Mesothelial cell of epicardium (in vitro differentiated cells): ENCODE measurements around the gene AUTS2. TPM values are rescaled to one million over a fixed set of nuclear protein-coding genes. Genes with fewer than 3 reads are reported as not detected.

ENCODE experiments used
- DNase-seq, 2 experiments: peaks; one replicate each; pipeline ENCODE4 v3.0.0; 2021; ENCODE audit warnings: low spot score in 2 of 2; ENCODE audit not compliant: unreplicated experiment in 2 of 2
- H3K27ac Mint-ChIP-seq: 2 replicates; pipeline ENCODE4 v1.8.0; 2021; ENCODE audit warnings: mixed read lengths
- H3K27me3 Mint-ChIP-seq: 2 replicates; pipeline ENCODE4 v1.8.0; 2021; ENCODE audit warnings: low read depth, mixed read lengths
- H3K36me3 Mint-ChIP-seq: 2 replicates; pipeline ENCODE4 v1.8.0; 2021; ENCODE audit warnings: mixed read lengths
- H3K4me1 Mint-ChIP-seq: 2 replicates; pipeline ENCODE4 v1.8.0; 2021; ENCODE audit warnings: mixed read lengths
- H3K4me3 Mint-ChIP-seq: 2 replicates; pipeline ENCODE4 v1.8.0; 2021; ENCODE audit warnings: mild to moderate bottlenecking, moderate library complexity, mixed read lengths
- H3K9me3 Mint-ChIP-seq: 2 replicates; pipeline ENCODE4 v1.8.0; 2021; ENCODE audit warnings: mixed read lengths
- CTCF ChIP-seq: fragments of 200-600 bp; sonication (generic); IDR thresholded peaks from one replicate; pipeline ENCODE4 v1.5.0; 2021; ENCODE audit warnings: antibody characterized with exemption; ENCODE audit not compliant: unreplicated experiment
- total RNA-seq: library from RNA; stranded (reverse); gene quantifications from 3 replicates; pipeline ENCODE4 v1.2.1, GENCODE V29; 2021

Gene AUTS2
- total RNA-seq, 1 donor from 2014 or later = 135 TPM

GRCh38 chr7:69816501-69816900, 218.2 kb downstream of the AUTS2 start:
- TF ChIP-seq CTCF = no peak
- H3K9me3 Mint-ChIP-seq = no peaks in the 10 kb centered on the region
- DNase-seq = no peak
- no peak overlapping the region for H3K4me3 Mint-ChIP-seq
- H3K27ac Mint-ChIP-seq = no peak overlapping the region
- H3K36me3 Mint-ChIP-seq = no peaks in the 10 kb centered on the region
- H3K27me3 Mint-ChIP-seq = no peaks in the 10 kb centered on the region
- H3K4me1 Mint-ChIP-seq = peaks cover 83% of the 10 kb centered on the region

DNA sequence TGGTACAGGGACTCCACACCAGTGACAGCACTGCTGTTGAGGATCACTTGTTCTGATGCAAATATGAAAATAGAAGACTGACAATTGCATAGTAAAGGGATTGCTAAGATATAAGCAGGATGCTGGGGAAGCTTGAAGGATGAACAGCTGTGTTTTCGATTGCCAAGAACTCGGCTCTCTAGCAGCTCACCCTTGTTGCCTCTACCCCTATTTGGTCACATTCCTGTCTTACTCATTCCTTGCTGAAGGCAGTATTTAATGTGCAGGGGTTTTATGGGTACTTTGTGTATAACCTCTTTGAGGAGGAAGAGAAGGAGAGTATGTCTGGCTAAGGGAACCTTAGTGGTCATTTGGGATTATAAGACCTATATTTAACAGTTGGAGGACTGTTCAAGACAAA, 218.8 kb downstream of the AUTS2 start:
- peak overlapping the region; percentile 66 for H3K27ac Mint-ChIP-seq
- H3K27me3 Mint-ChIP-seq = no peaks in the 10 kb centered on the region
- H3K4me3 Mint-ChIP-seq = no peak overlapping the region
- H3K9me3 Mint-ChIP-seq = no peaks in the 10 kb centered on the region
- peaks cover 77% of the 10 kb centered on the region for H3K4me1 Mint-ChIP-seq
- TF ChIP-seq CTCF = no peak
- DNase-seq = no peak
- no peaks in the 10 kb centered on the region for H3K36me3 Mint-ChIP-seq

- Mint-ChIP-seq H3K4me3 (no peak overlapping the region), H3K9me3 (no peaks in the 10 kb centered on the region), H3K4me1 (peaks cover 76% of the 10 kb centered on the region), H3K36me3 (no peaks in the 10 kb centered on the region), H3K27me3 (no peaks in the 10 kb centered on the region), H3K27ac (no peak overlapping the region)
- no peak for TF ChIP-seq CTCF
- DNase-seq = no peak
Measured at GRCh38 chr7:69817841-69818635, 219.8 kb downstream of the AUTS2 start.

DNA sequence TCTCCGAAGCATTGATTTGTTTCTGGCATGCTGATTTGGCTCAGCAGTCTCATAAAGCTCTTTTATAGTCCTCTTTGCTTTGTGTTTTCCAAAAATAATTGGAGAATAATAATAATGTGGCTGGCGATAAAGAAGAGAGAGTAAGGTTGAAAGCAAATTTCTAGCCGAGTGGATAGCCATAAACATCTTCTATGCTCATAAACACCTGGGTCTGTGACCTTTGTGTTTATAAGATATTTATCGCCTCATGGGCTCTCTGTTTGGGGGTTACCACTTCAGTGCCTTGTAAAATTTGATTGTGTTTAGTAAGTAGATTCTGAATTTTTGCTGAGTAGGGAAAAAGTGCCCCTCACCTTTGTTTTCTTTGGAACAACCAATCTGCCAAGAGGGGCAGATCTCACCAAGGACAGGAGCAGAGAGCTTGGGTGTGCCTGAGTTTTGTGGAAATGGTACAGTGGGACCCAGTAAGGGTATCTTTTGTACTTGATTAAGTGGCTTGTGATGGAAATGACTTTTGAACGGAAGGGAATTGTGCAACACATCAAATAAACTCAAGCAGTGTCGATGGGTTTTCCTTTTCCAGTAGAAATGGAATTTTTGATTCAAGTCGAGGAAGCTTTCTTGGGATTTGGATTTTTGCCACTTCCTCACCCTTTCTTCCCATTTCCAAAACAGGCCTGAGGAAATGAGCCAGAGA, 220.5 kb downstream of the AUTS2 start:
- no peaks in the 10 kb centered on the region for H3K27me3 Mint-ChIP-seq
- H3K4me1 Mint-ChIP-seq = peaks cover 75% of the 10 kb centered on the region
- TF ChIP-seq CTCF = no peak
- no peak overlapping the region for H3K4me3 Mint-ChIP-seq
- H3K36me3 Mint-ChIP-seq = no peaks in the 10 kb centered on the region
- no peak for DNase-seq
- no peak overlapping the region for H3K27ac Mint-ChIP-seq
- H3K9me3 Mint-ChIP-seq = no peaks in the 10 kb centered on the region

DNA sequence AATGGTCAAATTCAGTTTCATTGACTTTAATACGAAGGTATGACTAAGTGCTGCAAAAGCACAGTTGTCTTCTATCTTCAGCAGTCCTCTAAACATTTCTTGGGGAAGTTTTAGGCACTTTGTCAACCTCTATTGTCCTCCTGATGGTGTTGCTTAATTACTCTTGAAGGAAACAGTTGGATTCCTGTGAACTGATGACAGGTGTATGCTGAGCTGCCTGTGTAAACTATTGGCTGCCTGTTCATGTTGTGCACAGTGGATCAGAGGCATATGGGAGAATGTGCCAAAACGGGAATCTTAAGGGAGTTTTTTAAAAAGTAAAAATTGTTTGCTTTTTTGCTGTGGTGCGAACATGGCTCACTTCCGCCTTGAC, 221.0 kb downstream of the AUTS2 start:
- H3K27me3 Mint-ChIP-seq = no peaks in the 10 kb centered on the region

More for the DNA sequence above, 221.0 kb downstream of the AUTS2 start:
- Mint-ChIP-seq H3K9me3 (no peaks in the 10 kb centered on the region), H3K4me1 (peaks cover 70% of the 10 kb centered on the region), H3K36me3 (no peaks in the 10 kb centered on the region), H3K4me3 (no peak overlapping the region), H3K27ac (no peak overlapping the region)
- TF ChIP-seq CTCF = no peak
- no peak for DNase-seq
